DMS79 (cell line): Measurements from ENCODE around the gene IL1RAPL1.
"Not testable (repeated sequence)": the region's sequence is repeated elsewhere in the genome, so short reads cannot be mapped to it uniquely, and the experiment has no call there.

Experiments
- DNase-seq: peaks from one replicate; lab custom pipeline; 2025; lab: John Stamatoyannopoulos, UW

The IL1RAPL1 gene

DNA sequence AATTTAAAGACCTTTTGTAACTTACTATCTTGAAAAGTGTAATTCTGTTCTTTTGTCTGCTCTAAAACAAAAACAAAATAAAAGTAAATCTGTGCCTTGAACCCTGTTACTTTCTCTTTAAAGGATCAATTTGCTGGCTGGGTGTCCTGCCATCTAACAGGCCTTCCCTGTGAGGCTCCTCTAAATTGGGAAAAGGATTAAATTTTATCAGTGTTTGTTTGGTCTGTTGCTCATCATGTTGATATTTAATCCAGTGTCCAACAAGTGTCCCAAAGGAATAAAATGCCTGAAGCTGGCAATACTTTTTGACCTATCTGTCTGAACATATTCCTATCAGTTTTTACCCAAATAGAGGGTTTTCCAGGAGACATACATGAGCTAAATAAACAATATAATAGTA lies 688.7 kb downstream of the IL1RAPL1 start:
- DNase-seq, result no peak

GRCh38 chrX:29281078-29281742 lies 694.0 kb downstream of the IL1RAPL1 start:
- DNase-seq, result no peak

GRCh38 chrX:29285664-29286063 lies 698.4 kb downstream of the IL1RAPL1 start:
- no peak for DNase-seq

DNA sequence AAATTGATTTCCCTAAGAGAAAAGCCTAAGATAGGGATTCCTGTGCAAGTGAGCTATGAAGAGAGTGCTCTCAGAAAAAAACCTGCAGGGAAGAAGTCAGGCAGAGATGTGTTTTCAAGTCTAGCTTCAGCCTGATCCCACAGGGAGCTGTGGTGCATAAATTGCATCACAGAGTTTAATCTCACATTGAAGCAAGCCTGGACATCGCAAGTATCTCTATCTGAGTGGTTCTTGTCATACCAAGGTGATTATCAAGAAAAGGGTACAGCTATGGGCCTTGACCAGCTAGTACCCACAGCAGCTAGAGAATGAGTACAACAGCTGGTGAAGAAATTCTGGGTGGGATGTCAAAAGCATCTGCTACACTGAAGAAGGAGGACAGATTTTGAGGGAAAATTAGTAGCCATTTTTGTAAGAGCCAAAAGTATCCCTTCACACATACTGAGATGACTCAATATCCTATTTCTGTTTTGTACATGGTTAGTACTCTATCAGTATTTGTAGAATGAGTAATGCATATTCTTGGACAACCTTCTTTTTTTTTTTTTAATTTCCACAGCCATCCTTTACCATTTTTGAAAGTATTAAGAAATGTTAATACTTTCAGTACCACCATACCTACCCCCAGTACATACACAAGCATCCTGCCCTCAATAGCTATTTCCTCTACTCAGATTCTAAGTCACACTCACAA lies 708.9 kb downstream of the IL1RAPL1 start:
- no peak for DNase-seq

- DNase-seq, result no peak
Observed at GRCh38 chrX:29297171-29297800, 710.0 kb downstream of the IL1RAPL1 start.

GRCh38 chrX:29299684-29300083 lies 712.4 kb downstream of the IL1RAPL1 start:
- no peak for DNase-seq

GRCh38 chrX:29308726-29309125 lies 721.5 kb downstream of the IL1RAPL1 start:
- no peak for DNase-seq

GRCh38 chrX:29315931-29316330 lies 728.7 kb downstream of the IL1RAPL1 start:
- DNase-seq, result no peak

DNA sequence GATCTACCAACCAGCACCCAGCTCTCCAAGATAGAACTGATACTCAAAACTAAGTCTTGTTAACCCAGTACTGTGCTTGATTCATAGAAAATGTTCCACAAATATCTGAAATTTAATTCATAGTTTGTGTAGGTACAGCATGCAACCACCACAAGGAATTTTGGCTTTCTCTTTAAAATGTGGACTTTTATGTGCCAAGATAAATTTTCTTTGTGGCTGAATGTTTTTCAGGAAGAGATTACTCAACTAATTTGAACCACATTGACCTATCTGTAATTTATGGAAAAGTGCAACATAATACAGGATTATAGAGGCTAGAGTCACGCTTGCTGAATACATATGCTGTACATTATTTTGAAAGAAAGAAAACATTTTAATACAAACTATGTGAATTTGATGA lies 730.8 kb downstream of the IL1RAPL1 start:
- no peak for DNase-seq

DNA sequence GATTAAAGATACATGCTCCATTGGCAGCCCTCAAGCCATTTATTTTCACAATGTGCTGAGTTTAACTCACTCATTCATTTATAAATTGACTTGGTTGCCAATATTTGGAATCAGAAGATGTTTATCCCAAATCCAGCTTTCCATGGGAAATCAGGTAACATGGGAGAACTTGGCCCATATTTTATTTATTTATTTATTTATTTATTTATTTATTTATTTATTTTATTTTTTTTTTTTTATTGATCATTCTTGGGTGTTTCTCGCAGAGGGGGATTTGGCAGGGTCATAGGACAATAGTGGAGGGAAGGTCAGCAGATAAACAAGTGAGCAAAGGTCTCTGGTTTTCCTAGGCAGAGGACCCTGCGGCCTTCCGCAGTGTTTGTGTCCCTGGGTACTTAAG lies 745.2 kb downstream of the IL1RAPL1 start:
- not testable (repeated sequence) for DNase-seq

- not testable (repeated sequence) for DNase-seq
Observed at GRCh38 chrX:29333091-29333490, 745.8 kb downstream of the IL1RAPL1 start.

DNA sequence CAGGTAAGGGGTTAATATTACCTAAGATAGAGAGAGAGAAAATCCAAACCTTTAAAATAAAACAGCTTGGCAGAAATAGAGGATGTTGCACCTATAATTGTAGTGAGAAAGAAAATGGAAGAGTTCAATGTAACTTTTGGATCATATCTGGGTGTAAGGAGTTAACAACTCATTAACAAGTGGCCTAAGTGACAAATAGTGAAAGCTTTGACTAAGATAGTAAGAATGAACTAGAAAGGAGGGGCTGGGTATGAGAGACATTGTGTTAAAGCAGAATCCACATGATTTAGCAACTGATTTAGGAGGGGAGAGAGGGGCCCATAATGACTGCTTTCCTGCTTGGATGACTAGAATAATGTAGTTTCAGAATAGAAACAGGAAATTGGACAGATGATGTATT lies 761.0 kb downstream of the IL1RAPL1 start:
- DNase-seq, result no peak

- DNase-seq, result no peak
Observed at GRCh38 chrX:29359276-29359675, 772.0 kb downstream of the IL1RAPL1 start.

DNA sequence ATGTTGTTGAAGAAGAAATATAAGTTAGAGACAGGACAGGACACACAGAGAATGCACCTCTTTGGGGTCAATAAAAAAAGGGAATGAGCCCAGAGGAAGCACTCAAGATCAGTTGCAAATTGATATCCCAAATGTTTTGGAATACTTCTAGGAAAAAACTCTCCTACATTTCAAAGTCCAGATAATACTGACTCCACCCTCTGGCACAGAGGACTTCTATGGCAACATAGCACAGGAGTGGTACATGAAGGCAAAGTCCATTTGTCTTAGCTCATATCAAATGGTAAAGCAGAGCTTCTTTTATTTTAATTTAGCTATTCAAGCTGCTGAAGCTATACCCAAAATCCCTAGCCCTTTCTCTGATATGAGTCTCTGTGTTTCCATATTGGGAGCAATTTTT lies 787.5 kb downstream of the IL1RAPL1 start:
- DNase-seq, result not testable (repeated sequence)

GRCh38 chrX:29376584-29376983 lies 789.3 kb downstream of the IL1RAPL1 start:
- DNase-seq, result no peak

DNA sequence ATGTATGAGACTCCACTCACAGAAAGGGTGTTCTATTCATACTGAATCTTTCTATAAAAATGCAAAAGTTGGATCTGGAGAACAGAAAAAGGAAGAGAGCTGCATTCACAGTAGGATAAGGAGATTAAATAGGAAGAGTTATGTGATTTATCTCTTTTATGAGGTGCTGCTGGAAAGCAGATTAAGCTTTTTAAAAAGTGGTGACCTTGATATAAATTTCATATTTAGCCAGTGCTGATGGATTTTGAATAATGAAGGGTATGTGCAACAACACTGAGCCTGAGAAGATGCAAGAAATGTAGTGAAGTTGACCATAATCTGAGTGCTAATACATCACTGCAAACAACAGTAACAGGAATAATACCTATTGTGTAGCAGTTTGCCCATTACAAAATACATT lies 795.6 kb downstream of the IL1RAPL1 start:
- DNase-seq, result no peak

DNA sequence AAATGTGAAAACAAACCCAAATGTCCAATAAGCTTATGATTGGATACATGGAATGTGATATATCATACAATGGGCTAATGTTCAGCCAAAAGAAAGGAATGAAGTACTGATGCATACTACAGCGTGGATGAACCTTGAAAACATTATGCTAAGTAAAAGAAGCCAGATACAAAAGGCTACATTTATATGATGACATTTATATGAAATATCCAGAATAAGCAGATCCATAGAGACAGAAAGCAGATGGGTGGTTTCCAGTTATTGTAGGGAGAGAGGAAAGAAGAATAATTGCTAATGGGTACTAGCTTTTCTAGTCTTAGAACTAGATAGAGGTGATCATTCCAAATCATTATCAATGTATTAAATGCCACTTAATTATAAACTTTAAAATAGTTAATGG lies 801.3 kb downstream of the IL1RAPL1 start:
- DNase-seq, result no peak

GRCh38 chrX:29397506-29397905 lies 810.3 kb downstream of the IL1RAPL1 start:
- DNase-seq, result no peak

DNA sequence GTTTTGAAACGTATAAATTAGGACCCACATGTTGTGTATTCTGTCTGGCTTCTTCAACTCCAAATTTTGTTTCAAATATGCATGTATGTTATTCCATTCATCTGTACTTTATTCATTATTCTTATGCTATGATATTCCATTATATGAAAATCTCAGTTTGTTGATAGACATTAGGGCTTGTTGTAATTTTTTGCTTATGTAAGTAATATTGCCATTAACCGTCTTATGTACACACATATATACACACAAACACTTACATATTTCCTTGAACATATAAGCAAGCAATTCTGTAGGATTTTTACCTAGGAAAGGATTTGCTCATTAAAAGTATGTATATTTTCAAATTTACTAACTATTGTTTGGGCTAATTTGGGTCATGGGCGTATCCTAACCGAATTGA lies 820.1 kb downstream of the IL1RAPL1 start:
- DNase-seq, result no peak

- DNase-seq, result no peak
Observed at GRCh38 chrX:29419774-29420553, 832.7 kb downstream of the IL1RAPL1 start.

DNA sequence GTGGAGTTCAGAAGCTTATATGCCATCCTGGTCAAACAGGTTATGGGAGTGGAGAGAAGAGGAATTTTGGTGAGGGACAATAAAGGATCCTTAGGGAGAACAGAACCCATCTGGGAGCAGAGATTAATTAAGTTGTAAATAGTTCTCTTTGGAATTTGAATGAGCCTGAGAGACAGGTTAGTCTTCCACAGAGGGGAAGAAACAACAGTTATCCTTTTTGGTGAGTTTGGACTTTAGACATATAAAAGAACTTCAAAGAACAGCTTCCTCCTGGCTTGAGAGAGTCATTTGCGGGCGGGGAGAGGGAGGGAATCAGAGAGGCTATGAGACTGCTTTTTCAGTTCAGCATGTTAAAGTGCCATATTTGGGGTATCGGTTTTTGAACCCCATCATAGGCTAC lies 834.8 kb downstream of the IL1RAPL1 start:
- DNase-seq, result no peak

GRCh38 chrX:29431895-29432294 lies 844.6 kb downstream of the IL1RAPL1 start:
- DNase-seq, result no peak

GRCh38 chrX:29432534-29432933 lies 845.3 kb downstream of the IL1RAPL1 start:
- DNase-seq, result no peak
